CD4-positive, alpha-beta T cell treated with Interleukin-2 at 100 ng/mL for 4 hours (primary cell): ENCODE data around the gene FAT4.

ENCODE experiments used
- DNase-seq: peaks from one replicate; pipeline ENCODE4 v3.0.0-alpha.2; 2020; ENCODE audit warnings: low spot score

The FAT4 gene

GRCh38 chr4:125317525-125317877 lies 2.7 kb downstream of the FAT4 start:
- DNase-seq, result no peak

GRCh38 chr4:125319311-125319710 lies 4.6 kb downstream of the FAT4 start:
- DNase-seq, result no peak

GRCh38 chr4:125321709-125322365 lies 7.1 kb downstream of the FAT4 start:
- no peak for DNase-seq

- no peak for DNase-seq
Measured at GRCh38 chr4:125322366-125322730, 7.6 kb downstream of the FAT4 start.

GRCh38 chr4:125323654-125324053 lies 8.9 kb downstream of the FAT4 start:
- DNase-seq, result no peak

- DNase-seq, result no peak
Measured at GRCh38 chr4:125325733-125326132, 11.0 kb downstream of the FAT4 start.

GRCh38 chr4:125331116-125331515 lies 16.4 kb downstream of the FAT4 start:
- DNase-seq, result no peak

- no peak for DNase-seq
Measured at GRCh38 chr4:125334926-125335325, 20.2 kb downstream of the FAT4 start.

- DNase-seq, result no peak
Measured at GRCh38 chr4:125338814-125339213, 24.1 kb downstream of the FAT4 start.

GRCh38 chr4:125344198-125344597 lies 29.4 kb downstream of the FAT4 start:
- no peak for DNase-seq

GRCh38 chr4:125346616-125347015 lies 31.9 kb downstream of the FAT4 start:
- DNase-seq, result no peak

- DNase-seq, result no peak
Measured at GRCh38 chr4:125350470-125351135, 35.8 kb downstream of the FAT4 start.

- DNase-seq, result no peak
Measured at GRCh38 chr4:125352521-125352920, 37.8 kb downstream of the FAT4 start.

- no peak for DNase-seq
Measured at GRCh38 chr4:125353131-125353530, 38.4 kb downstream of the FAT4 start.

- no peak for DNase-seq
Measured at GRCh38 chr4:125355791-125356190, 41.0 kb downstream of the FAT4 start.

GRCh38 chr4:125357675-125358074 lies 42.9 kb downstream of the FAT4 start:
- DNase-seq, result no peak

- no peak for DNase-seq
Measured at GRCh38 chr4:125358453-125358852, 43.7 kb downstream of the FAT4 start.

- no peak for DNase-seq
Measured at GRCh38 chr4:125359363-125359762, 44.6 kb downstream of the FAT4 start.

GRCh38 chr4:125359960-125360634 lies 45.3 kb downstream of the FAT4 start:
- no peak for DNase-seq

GRCh38 chr4:125360727-125361126 lies 46.0 kb downstream of the FAT4 start:
- no peak for DNase-seq
